ENCODE measurements around the gene ZNF287. TPM values are rescaled to one million over a fixed set of nuclear protein-coding genes. Genes with fewer than 3 reads are reported as not detected.

Gene ZNF287
- total RNA-seq, 1 donor from 2014 or later: 13.9 TPM

GRCh38 chr17:16506188-16506587 lies 62.8 kb downstream of the ZNF287 start:
- Mint-ChIP-seq H3K4me3 (no peak overlapping the region), H3K27me3 (ENCODE audit: low read depth) (peaks cover 3% of the 10 kb centered on the region), H3K36me3 (no peaks in the 10 kb centered on the region), H3K27ac (no peak overlapping the region), H3K4me1 (no peaks in the 10 kb centered on the region), H3K9me3 (no peaks in the 10 kb centered on the region)
- TF ChIP-seq CTCF (IDR thresholded peaks at IDR 0.05; ENCODE audit: unreplicated experiment): peak; percentile 48
- no peak for DNase-seq (ENCODE audit: low spot score in 2 of 2, unreplicated experiment in 2 of 2)

GRCh38 chr17:16504984-16505383 lies 64.0 kb downstream of the ZNF287 start:
- H3K4me1 Mint-ChIP-seq: no peaks in the 10 kb centered on the region
- no peak for DNase-seq (ENCODE audit: low spot score in 2 of 2, unreplicated experiment in 2 of 2)
- no peaks in the 10 kb centered on the region for H3K36me3 Mint-ChIP-seq
- peaks cover 7% of the 10 kb centered on the region for H3K27me3 Mint-ChIP-seq (ENCODE audit: low read depth)
- no peak overlapping the region for H3K27ac Mint-ChIP-seq
- no peak overlapping the region for H3K4me3 Mint-ChIP-seq
- TF ChIP-seq CTCF (IDR thresholded peaks at IDR 0.05; ENCODE audit: unreplicated experiment): no peak
- H3K9me3 Mint-ChIP-seq: no peaks in the 10 kb centered on the region

Other genes starting within 250 kb of the ZNF287 start
- gene CENPV, start 215.7 kb downstream of the ZNF287 start, total RNA-seq: 98.7 to 107 TPM (median 102 TPM) in 3 replicates
- 1,270 to 1,309 TPM (median 1,304 TPM) in 3 replicates for gene UBB, start 188.1 kb downstream of the ZNF287 start, total RNA-seq
- gene TRPV2, start 153.6 kb downstream of the ZNF287 start, total RNA-seq: 1.9 to 4.5 TPM (median 2.1 TPM) in 3 replicates
- gene LRRC75A, start 77.0 kb downstream of the ZNF287 start, total RNA-seq: 4.0 to 4.5 TPM (median 4.3 TPM) in 3 replicates
- gene ZNF624, start 84.6 kb upstream of the ZNF287 start, total RNA-seq: 11.3 to 11.7 TPM (median 11.7 TPM) in 3 replicates
- gene CCDC144A, start 121.0 kb upstream of the ZNF287 start, total RNA-seq: 0.49 to 0.75 TPM (median 0.55 TPM) in 3 replicates